ENCODE results near the gene PHF12. TPM values are rescaled to one million over a fixed set of nuclear protein-coding genes. Genes with fewer than 3 reads are reported as not detected.

Gene PHF12
- total and polyA plus RNA-seq, 7 donors = 6.9 to 54.3 (median 39.1) TPM

- intact Hi-C loops (cut with DNase I) = no loop called here
- no peak overlapping the region for H3K4me3 ChIP-seq
- H3K36me3 ChIP-seq = no peaks in the 10 kb centered on the region
- H3K4me1 ChIP-seq = no peaks in the 10 kb centered on the region
- H3K27me3 ChIP-seq = peaks cover 7 to 15% (median 13%) of the 10 kb centered on the region in 3 donors
- no peak for TF ChIP-seq EP300 (IDR thresholded peaks at IDR 0.05)
- no peak for TF ChIP-seq CTCF (IDR thresholded peaks at IDR 0.05)
- no peak for TF ChIP-seq POLR2AphosphoS5 (IDR thresholded peaks at IDR 0.05)
- TF ChIP-seq POLR2A (IDR thresholded peaks at IDR 0.05) = no peak
- no peak overlapping the region for H3K27ac ChIP-seq
- H3K9me3 ChIP-seq = no peaks in the 10 kb centered on the region
- no peak for DNase-seq
Measured at GRCh38 chr17:28989028-28989427, 37.7 kb upstream of the PHF12 start.

GRCh38 chr17:28988475-28988874 lies 37.2 kb upstream of the PHF12 start:
- H3K36me3 ChIP-seq = no peaks in the 10 kb centered on the region
- no peak overlapping the region for H3K27ac ChIP-seq
- no peaks in the 10 kb centered on the region for H3K9me3 ChIP-seq
- no peaks in the 10 kb centered on the region for H3K4me1 ChIP-seq
- H3K27me3 ChIP-seq = peaks cover 7 to 15% (median 13%) of the 10 kb centered on the region in 3 donors
- TF ChIP-seq POLR2A (IDR thresholded peaks at IDR 0.05) (no peak), EP300 (IDR thresholded peaks at IDR 0.05) (no peak), POLR2AphosphoS5 (IDR thresholded peaks at IDR 0.05) (no peak), CTCF (IDR thresholded peaks at IDR 0.05) (no peak)
- DNase-seq = no peak
- H3K4me3 ChIP-seq = no peak overlapping the region
- intact Hi-C loops (cut with DNase I) = no loop called here
- WGBS, 2 donors = 80 to 84% methylated on average over 1 of the region's 1 CpG

GRCh38 chr17:28986714-28987655 lies 35.7 kb upstream of the PHF12 start:
- peaks cover 7 to 15% (median 13%) of the 10 kb centered on the region in 3 donors for H3K27me3 ChIP-seq
- H3K27ac ChIP-seq = no peak overlapping the region
- WGBS, 2 donors = 73 to 79% methylated on average over 15 of the region's 15 CpGs
- TF ChIP-seq CTCF (IDR thresholded peaks at IDR 0.05) = no peak
- TF ChIP-seq POLR2AphosphoS5 (IDR thresholded peaks at IDR 0.05) = no peak
- TF ChIP-seq POLR2A (IDR thresholded peaks at IDR 0.05) = no peak
- no peak for TF ChIP-seq EP300 (IDR thresholded peaks at IDR 0.05)
- H3K4me1 ChIP-seq = no peaks in the 10 kb centered on the region
- DNase-seq = no peak
- H3K36me3 ChIP-seq = no peaks in the 10 kb centered on the region
- H3K4me3 ChIP-seq = no peak overlapping the region
- no peaks in the 10 kb centered on the region for H3K9me3 ChIP-seq
- intact Hi-C loops (cut with DNase I) = no loop called here

GRCh38 chr17:28985950-28986713 lies 34.8 kb upstream of the PHF12 start:
- WGBS, 2 donors = 32 to 43% methylated on average over 36 of the region's 36 CpGs
- DNase-seq = no peak
- no peaks in the 10 kb centered on the region for H3K36me3 ChIP-seq
- intact Hi-C loops (cut with DNase I) = no loop called here
- H3K9me3 ChIP-seq = no peaks in the 10 kb centered on the region
- H3K27ac ChIP-seq = no peak overlapping the region
- peaks cover 7 to 15% (median 13%) of the 10 kb centered on the region in 3 donors for H3K27me3 ChIP-seq
- H3K4me3 ChIP-seq = no peak overlapping the region
- no peaks in the 10 kb centered on the region for H3K4me1 ChIP-seq
- no peak for TF ChIP-seq POLR2A (IDR thresholded peaks at IDR 0.05)
- TF ChIP-seq EP300 (IDR thresholded peaks at IDR 0.05) = no peak
- TF ChIP-seq CTCF (IDR thresholded peaks at IDR 0.05) = no peak

Data from sigmoid colon (tissue), 7 donors.